Fibroblast of lung (primary cell): ENCODE data around the gene PDE4B. TPM values are rescaled to one million over a fixed set of nuclear protein-coding genes. Genes with fewer than 3 reads are reported as not detected.

Source experiments
- DNase-seq, 2 donors: peaks; one replicate each; pipeline versions ENCODE4 v3.0.0 to v3.0.0-alpha.2; 2010; ENCODE audit warnings: low read depth in 2 of 2
- H2AFZ ChIP-seq: 2 replicates; pipeline ENCODE4 v1.5.1; 2012; ENCODE audit warnings: low read length, control low read depth, inconsistent platforms
- H3K27ac ChIP-seq: 2 replicates; pipeline ENCODE4 v1.5.1; 2011; ENCODE audit warnings: low read length, control low read depth; ENCODE audit not compliant: insufficient read depth
- H3K27me3 ChIP-seq: 2 replicates; pipeline ENCODE4 v1.5.1; 2011; ENCODE audit warnings: mild to moderate bottlenecking, low read length; ENCODE audit not compliant: control insufficient read depth, insufficient read depth
- H3K36me3 ChIP-seq: 2 replicates; pipeline ENCODE4 v1.5.1; 2011; ENCODE audit warnings: low read length; ENCODE audit not compliant: control insufficient read depth, insufficient read depth
- H3K4me1 ChIP-seq: 2 replicates; pipeline ENCODE4 v1.5.1; 2011; ENCODE audit warnings: low read length; ENCODE audit not compliant: control insufficient read depth, insufficient read depth; ENCODE audit errors: extremely low read depth
- H3K4me2 ChIP-seq: 2 replicates; pipeline ENCODE4 v1.5.1; 2011; ENCODE audit warnings: low read length, control low read depth; ENCODE audit not compliant: insufficient read depth; ENCODE audit errors: extremely low read depth
- H3K4me3 ChIP-seq, 4 experiments: fragments of 200-600 bp in 1 of 4; sonication (generic) in 1 of 4; replicated peaks in 1 of 4; 2 replicates each; pipeline ENCODE4 v1.5.1; 2011 to 2016; ENCODE audit warnings: low read length in 4 of 4, low read depth in 3 of 4, mild to moderate bottlenecking in 3 of 4, control low read depth in 2 of 4, inconsistent platforms in 1 of 4, mixed read lengths in 1 of 4; ENCODE audit not compliant: insufficient read depth in 1 of 4; ENCODE audit errors: control extremely low read depth in 1 of 4
- H3K79me2 ChIP-seq: 2 replicates; pipeline ENCODE4 v1.5.1; 2012; ENCODE audit warnings: mild to moderate bottlenecking, low read length, inconsistent platforms; ENCODE audit not compliant: control insufficient read depth, insufficient read depth
- H3K9ac ChIP-seq: 2 replicates; pipeline ENCODE4 v1.5.1; 2011; ENCODE audit warnings: mild to moderate bottlenecking, low read length, control low read depth; ENCODE audit not compliant: insufficient read depth
- H3K9me3 ChIP-seq: 2 replicates; pipeline ENCODE4 v1.5.1; 2012; ENCODE audit warnings: low read depth, low read length; ENCODE audit not compliant: control insufficient read depth, insufficient read depth
- H4K20me1 ChIP-seq: 2 replicates; pipeline ENCODE4 v1.5.1; 2011; ENCODE audit warnings: low read length; ENCODE audit not compliant: control insufficient read depth, insufficient read depth; ENCODE audit errors: extremely low read depth
- EZH2 ChIP-seq: IDR thresholded peaks from 2 replicates; pipeline ENCODE4 v1.5.1; 2012; ENCODE audit warnings: low read length, control low read depth, mild to moderate bottlenecking; ENCODE audit errors: missing control alignments
- polyA plus RNA-seq, 2 donors: library from polyadenylated mRNA; depleted of rRNA in 1 of 2; stranded (reverse) in 1 of 2; unstranded in 1 of 2; fragments of >200 nt; gene quantifications; 2 replicates each; pipeline ENCODE4 v1.2.1, GENCODE V29; 2011 to 2012; ENCODE audit warnings: missing spikeins in 1 of 2
- total RNA-seq: library from RNA; depleted of rRNA; stranded (reverse); fragments of >200 nt; gene quantifications from 2 replicates; pipeline ENCODE4 v1.2.1, GENCODE V29; 2014
- TF ChIP-seq, protein P1 (sequence below), 2 donors: IDR thresholded peaks in 1 of 2; conservative IDR thresholded peaks in 1 of 2; 1 replicate in 1 of 2; 2 replicates in 1 of 2; pipeline ENCODE4 v1.5.1; 2011 to 2012; ENCODE audit warnings: low read length in 2 of 2, control low read depth in 1 of 2, inconsistent platforms in 1 of 2, low read depth in 1 of 2, mild to moderate bottlenecking in 1 of 2

The PDE4B gene
- total and polyA plus RNA-seq, 2 donors (not counting 1 experiment from before 2014, with no cell fraction given), result 3.7 to 19.8 TPM

DNA sequence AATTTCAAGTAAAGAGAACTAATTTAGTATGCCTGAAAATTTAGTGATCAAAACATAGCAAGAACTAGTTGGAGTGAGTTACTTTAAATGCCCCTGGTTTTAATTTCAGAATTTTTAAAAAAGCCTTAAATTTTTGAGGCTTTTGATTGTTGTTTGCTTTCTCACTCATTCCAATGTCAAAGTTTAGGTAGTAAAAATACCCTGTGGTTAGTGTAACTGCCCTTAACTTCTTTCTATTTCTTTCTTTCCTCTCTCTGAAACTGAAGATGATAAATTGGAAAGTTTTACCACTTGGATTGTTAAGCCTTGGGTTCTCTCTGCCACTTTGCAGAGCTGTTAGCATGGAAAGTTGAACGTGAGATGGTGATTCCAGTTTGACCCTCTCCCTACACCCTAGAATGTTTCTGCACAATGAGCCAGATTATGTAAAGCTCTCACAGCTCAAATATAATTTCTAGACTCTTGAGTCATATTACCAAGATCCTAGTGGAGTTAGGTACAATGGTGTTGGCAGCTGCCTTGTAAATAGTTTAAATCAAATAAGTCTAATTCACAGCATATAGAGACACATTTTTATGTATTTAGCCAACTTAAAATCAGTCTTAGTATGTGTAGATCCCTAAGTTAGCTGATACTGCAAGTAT lies 548.9 kb downstream of the PDE4B start:
- Histone ChIP-seq H3K4me3 (no peak overlapping the region), H4K20me1 (no peaks in the 10 kb centered on the region), H3K27me3 (no peaks in the 10 kb centered on the region), H3K4me2 (no peak overlapping the region), H3K4me1 (no peaks in the 10 kb centered on the region), H3K9ac (no peak overlapping the region), H3K27ac (no peak overlapping the region), H3K36me3 (no peaks in the 10 kb centered on the region), H2AFZ (no peak overlapping the region), H3K79me2 (no peaks in the 10 kb centered on the region), H3K9me3 (no peaks in the 10 kb centered on the region)
- no peak for DNase-seq
- TF ChIP-seq, protein P1, sequence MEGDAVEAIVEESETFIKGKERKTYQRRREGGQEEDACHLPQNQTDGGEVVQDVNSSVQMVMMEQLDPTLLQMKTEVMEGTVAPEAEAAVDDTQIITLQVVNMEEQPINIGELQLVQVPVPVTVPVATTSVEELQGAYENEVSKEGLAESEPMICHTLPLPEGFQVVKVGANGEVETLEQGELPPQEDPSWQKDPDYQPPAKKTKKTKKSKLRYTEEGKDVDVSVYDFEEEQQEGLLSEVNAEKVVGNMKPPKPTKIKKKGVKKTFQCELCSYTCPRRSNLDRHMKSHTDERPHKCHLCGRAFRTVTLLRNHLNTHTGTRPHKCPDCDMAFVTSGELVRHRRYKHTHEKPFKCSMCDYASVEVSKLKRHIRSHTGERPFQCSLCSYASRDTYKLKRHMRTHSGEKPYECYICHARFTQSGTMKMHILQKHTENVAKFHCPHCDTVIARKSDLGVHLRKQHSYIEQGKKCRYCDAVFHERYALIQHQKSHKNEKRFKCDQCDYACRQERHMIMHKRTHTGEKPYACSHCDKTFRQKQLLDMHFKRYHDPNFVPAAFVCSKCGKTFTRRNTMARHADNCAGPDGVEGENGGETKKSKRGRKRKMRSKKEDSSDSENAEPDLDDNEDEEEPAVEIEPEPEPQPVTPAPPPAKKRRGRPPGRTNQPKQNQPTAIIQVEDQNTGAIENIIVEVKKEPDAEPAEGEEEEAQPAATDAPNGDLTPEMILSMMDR (conservative IDR thresholded peaks at IDR 0.05 in 1 of 2, IDR thresholded peaks at IDR 0.05 in 1 of 2; ENCODE audit: low read depth in 1 of 2, low read length in 2 of 2), result no peak
- TF ChIP-seq EZH2, result no peak

DNA sequence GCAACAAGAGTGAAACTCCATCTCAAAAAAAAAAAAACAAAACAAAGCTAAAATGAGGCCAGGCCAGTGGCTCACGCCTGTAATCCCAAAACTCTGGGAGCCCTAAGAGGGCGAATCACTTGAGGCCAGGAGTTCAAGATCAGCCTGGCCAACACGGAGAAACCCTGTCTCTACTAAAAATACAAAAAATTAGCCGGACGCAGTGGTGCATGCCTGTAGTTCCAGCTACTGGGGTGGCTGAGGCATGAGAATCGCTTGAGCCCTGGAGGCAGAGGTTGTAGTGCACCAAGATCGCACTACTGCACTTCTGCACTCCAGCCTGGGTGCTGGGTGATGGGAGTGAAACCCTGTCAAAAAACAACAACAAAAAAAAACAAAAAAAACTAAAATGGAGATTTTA lies 550.0 kb downstream of the PDE4B start:
- Histone ChIP-seq H2AFZ (no peak overlapping the region), H3K4me1 (no peaks in the 10 kb centered on the region), H4K20me1 (no peaks in the 10 kb centered on the region), H3K27ac (no peak overlapping the region), H3K9me3 (no peaks in the 10 kb centered on the region), H3K4me2 (no peak overlapping the region), H3K4me3 (no peak overlapping the region), H3K9ac (no peak overlapping the region), H3K79me2 (no peaks in the 10 kb centered on the region), H3K36me3 (no peaks in the 10 kb centered on the region), H3K27me3 (no peaks in the 10 kb centered on the region)
- TF ChIP-seq, protein P1 (conservative IDR thresholded peaks at IDR 0.05 in 1 of 2, IDR thresholded peaks at IDR 0.05 in 1 of 2; ENCODE audit: low read depth in 1 of 2, low read length in 2 of 2), result no peak
- no peak for TF ChIP-seq EZH2
- no peak for DNase-seq

DNA sequence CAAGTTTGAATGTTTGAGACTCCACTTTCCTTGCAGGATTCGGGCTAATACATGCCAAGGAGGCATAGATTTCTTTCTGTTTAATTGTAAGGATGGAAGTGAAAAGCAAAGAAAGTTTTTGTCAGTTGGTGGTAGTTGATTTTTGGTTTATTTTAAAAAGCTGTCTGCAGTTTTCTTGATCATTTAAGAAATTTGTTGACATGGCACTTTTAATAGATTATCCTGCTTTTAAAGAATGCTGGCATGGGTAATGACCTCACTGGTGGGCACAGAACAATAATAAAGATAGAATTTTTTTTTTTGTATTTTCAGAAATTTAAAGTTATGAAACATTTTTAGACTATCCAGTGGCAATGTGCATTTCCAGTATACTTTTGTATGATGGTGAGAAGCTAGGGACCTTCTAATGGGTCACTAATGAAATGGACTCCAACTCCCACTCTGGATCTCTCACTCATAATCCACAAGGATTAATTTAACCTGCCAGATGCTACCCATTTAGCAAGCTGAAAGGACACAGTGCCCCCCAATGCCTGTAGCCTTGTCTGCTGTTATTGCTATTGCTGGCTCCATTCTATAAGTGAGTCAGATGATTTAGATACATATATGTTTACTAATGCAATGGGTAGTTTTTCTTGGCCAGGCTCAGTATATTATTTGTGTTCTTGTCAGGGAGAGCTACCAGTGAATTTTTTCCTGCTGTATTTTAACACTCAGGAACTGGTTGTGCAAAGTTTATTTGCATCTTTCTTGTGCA lies 551.1 kb downstream of the PDE4B start:
- H3K9me3 ChIP-seq, result no peaks in the 10 kb centered on the region
- H3K4me3 ChIP-seq, result no peak overlapping the region
- H2AFZ ChIP-seq, result no peak overlapping the region
- no peaks in the 10 kb centered on the region for H3K27me3 ChIP-seq
- no peaks in the 10 kb centered on the region for H3K36me3 ChIP-seq
- TF ChIP-seq, protein P1 (conservative IDR thresholded peaks at IDR 0.05 in 1 of 2, IDR thresholded peaks at IDR 0.05 in 1 of 2; ENCODE audit: low read depth in 1 of 2, low read length in 2 of 2), result peak in 1 of 2 donors; percentile 14
- no peak for TF ChIP-seq EZH2
- H3K9ac ChIP-seq, result no peak overlapping the region
- peak in 1 of 2 donors; percentile 51 for DNase-seq
- H3K4me2 ChIP-seq, result no peak overlapping the region
- H3K79me2 ChIP-seq, result no peaks in the 10 kb centered on the region
- no peaks in the 10 kb centered on the region for H4K20me1 ChIP-seq
- H3K4me1 ChIP-seq, result no peaks in the 10 kb centered on the region
- no peak overlapping the region for H3K27ac ChIP-seq
